RWPE2 (cell line): Measurements from ENCODE around the gene BCL11B.
A peak's percentile ranks its signal among the peaks of the same experiment; 100 is the strongest.

Experiments used
- ATAC-seq: fragments of 200-7000 bp; cut with Tn5 transposase; 3 replicates; pipeline ENCODE4 v1.9.1; 2021; ENCODE audit warnings: low read depth
- DNase-seq: peaks from one replicate; pipeline ENCODE4 v3.0.0-alpha.2; 2020; ENCODE audit warnings: low spot score
- H3K27ac ChIP-seq: fragments of 450-650 bp; 2 replicates; pipeline ENCODE4 v1.5.1; 2017; ENCODE audit warnings: mild to moderate bottlenecking; ENCODE audit not compliant: poor library complexity, severe bottlenecking
- H3K27me3 ChIP-seq: fragments of 250-450 bp; sonication (Bioruptor Pico); 2 replicates; pipeline ENCODE4 v1.5.1; 2021; ENCODE audit warnings: mild to moderate bottlenecking, moderate library complexity; ENCODE audit not compliant: insufficient read depth, poor library complexity, severe bottlenecking
- H3K36me3 ChIP-seq: fragments of 250-450 bp; sonication (Bioruptor Pico); 2 replicates; pipeline ENCODE4 v1.5.1; 2020; ENCODE audit warnings: low read depth, mild to moderate bottlenecking, moderate library complexity
- H3K4me1 ChIP-seq: fragments of 250-450 bp; sonication (Bioruptor Pico); 2 replicates; pipeline ENCODE4 v1.5.1; 2021; ENCODE audit warnings: mild to moderate bottlenecking, moderate library complexity; ENCODE audit not compliant: insufficient read depth, poor library complexity, severe bottlenecking
- H3K4me3 ChIP-seq: fragments of 250-450 bp; sonication (Bioruptor Pico); 2 replicates; pipeline ENCODE4 v1.5.1; 2021; ENCODE audit warnings: mild to moderate bottlenecking, moderate library complexity; ENCODE audit not compliant: severe bottlenecking
- H3K9me3 ChIP-seq: fragments of 250-450 bp; sonication (Bioruptor Pico); 2 replicates; pipeline ENCODE4 v1.5.1; 2021; ENCODE audit warnings: mild to moderate bottlenecking, moderate library complexity; ENCODE audit not compliant: severe bottlenecking
- CTCF ChIP-seq: fragments of 450-650 bp; IDR thresholded peaks from one replicate; pipeline ENCODE4 v1.5.1; 2017; ENCODE audit warnings: mild to moderate bottlenecking, moderate library complexity; ENCODE audit not compliant: poor library complexity, severe bottlenecking

BCL11B gene

GRCh38 chr14:99272899-99273765, 1.1 kb upstream of the BCL11B start:
- Histone ChIP-seq H3K9me3 (no peaks in the 10 kb centered on the region), H3K27me3 (peaks cover 28% of the 10 kb centered on the region), H3K4me1 (peaks cover 8% of the 10 kb centered on the region), H3K4me3 (peak overlapping the region; percentile 56), H3K36me3 (no peaks in the 10 kb centered on the region), H3K27ac (peak overlapping the region; percentile 22)
- ATAC-seq (peak; percentile 13; the same call in 1 of the 3 replicates), DNase-seq (no peak)
- TF ChIP-seq CTCF: no peak

- H3K27me3 ChIP-seq: peaks cover 24% of the 10 kb centered on the region
- no peak for DNase-seq
Observed at GRCh38 chr14:99272632-99272898, 568 bp upstream of the BCL11B start.

GRCh38 chr14:99271221-99271941, 616 bp downstream of the BCL11B start:
- no peaks in the 10 kb centered on the region for H3K9me3 ChIP-seq
- peak overlapping the region; percentile 56 for H3K4me3 ChIP-seq
- DNase-seq: no peak
- H3K36me3 ChIP-seq: no peaks in the 10 kb centered on the region
- H3K27ac ChIP-seq: no peak overlapping the region
- ATAC-seq: no peak
- TF ChIP-seq CTCF: no peak
- peaks cover 13% of the 10 kb centered on the region for H3K27me3 ChIP-seq
- H3K4me1 ChIP-seq: peaks cover 8% of the 10 kb centered on the region

More at GRCh38 chr14:99272632-99272898, 568 bp upstream of the BCL11B start:
- Histone ChIP-seq H3K36me3 (no peaks in the 10 kb centered on the region), H3K9me3 (no peaks in the 10 kb centered on the region), H3K4me1 (peaks cover 8% of the 10 kb centered on the region), H3K4me3 (peak overlapping the region; percentile 56), H3K27ac (peak overlapping the region; percentile 22)
- ATAC-seq: no peak
- TF ChIP-seq CTCF: no peak

GRCh38 chr14:99270458-99271220, 1.4 kb downstream of the BCL11B start:
- no peak for ATAC-seq
- no peaks in the 10 kb centered on the region for H3K36me3 ChIP-seq
- peak overlapping the region; percentile 56 for H3K4me3 ChIP-seq
- no peak overlapping the region for H3K27ac ChIP-seq
- H3K27me3 ChIP-seq: peaks cover 6% of the 10 kb centered on the region
- H3K9me3 ChIP-seq: no peaks in the 10 kb centered on the region
- TF ChIP-seq CTCF: no peak
- DNase-seq: no peak
- H3K4me1 ChIP-seq: peaks cover 8% of the 10 kb centered on the region
